Common myeloid progenitor, CD34-positive (primary cell): ENCODE measurements around the gene LARP1B.
"Not testable (repeated sequence)": the region's sequence is repeated elsewhere in the genome, so short reads cannot be mapped to it uniquely, and the experiment has no call there.

ENCODE experiments used
- CTCF ChIA-PET: fragments of 350-600 bp; sonication (Branson Sonifier 250); formaldehyde crosslinking; loops from one replicate; lab custom pipeline; 2021; ENCODE audit warnings: antibody characterized with exemption; lab: Charles Lee
- POLR2A ChIA-PET: fragments of 350-600 bp; sonication (Branson Sonifier 250); formaldehyde crosslinking; loops from one replicate; lab custom pipeline; 2021; ENCODE audit warnings: antibody characterized with exemption; lab: Charles Lee
- DNase-seq, 3 donors: peaks; one replicate each; pipeline versions ENCODE4 v3.0.0 to v3.0.0-alpha.2; 2013
- H3K27ac ChIP-seq, 2 experiments: 1 replicate in 1 of 2; 2 replicates in 1 of 2; pipeline ENCODE4 v1.7.0; 2013; ENCODE audit warnings: inconsistent platforms in 2 of 2, low read length in 2 of 2, mild to moderate bottlenecking in 2 of 2, low read depth in 1 of 2, moderate library complexity in 1 of 2; ENCODE audit not compliant: severe bottlenecking in 2 of 2, insufficient read depth in 1 of 2, poor library complexity in 1 of 2
- H3K27me3 ChIP-seq, 5 experiments: replicated peaks in 2 of 5; 1 replicate in 3 of 5; 2 replicates in 2 of 5; pipeline versions ENCODE4 v1.6.1 to v1.7.0; 2013; ENCODE audit warnings: low read length in 4 of 5, mild to moderate bottlenecking in 2 of 5, moderate library complexity in 2 of 5, inconsistent platforms in 1 of 5; ENCODE audit not compliant: insufficient read depth in 5 of 5, control insufficient read depth in 4 of 5
- H3K36me3 ChIP-seq, 4 experiments: 1 replicate in 2 of 4; 2 replicates in 2 of 4; pipeline versions ENCODE4 v1.6.1 to v1.7.0; 2013; ENCODE audit warnings: low read length in 3 of 4, control low read depth in 1 of 4, mild to moderate bottlenecking in 1 of 4; ENCODE audit not compliant: control insufficient read depth in 4 of 4, insufficient read depth in 4 of 4
- H3K4me1 ChIP-seq, 4 experiments: 1 replicate in 3 of 4; 2 replicates in 1 of 4; pipeline versions ENCODE4 v1.6.1 to v1.7.1; 2013; ENCODE audit warnings: low read length in 3 of 4, mild to moderate bottlenecking in 3 of 4, control low read depth in 1 of 4, inconsistent platforms in 1 of 4, moderate library complexity in 1 of 4; ENCODE audit not compliant: control insufficient read depth in 4 of 4, insufficient read depth in 4 of 4; ENCODE audit errors: control extremely low read depth in 1 of 4
- H3K4me3 ChIP-seq, 7 experiments: 1 replicate in 4 of 7; 2 replicates in 3 of 7; pipeline versions ENCODE4 v1.5.1 to v1.7.0; 2013; ENCODE audit warnings: mild to moderate bottlenecking in 7 of 7, low read length in 6 of 7, moderate library complexity in 6 of 7, inconsistent platforms in 2 of 7, low read depth in 2 of 7, control low read depth in 1 of 7; ENCODE audit not compliant: insufficient read depth in 4 of 7, control insufficient read depth in 1 of 7; ENCODE audit errors: extremely low read depth in 1 of 7
- H3K9me3 ChIP-seq, 5 experiments: 1 replicate in 4 of 5; 2 replicates in 1 of 5; pipeline versions ENCODE4 v1.6.1 to v1.7.1; 2013; ENCODE audit warnings: low read length in 4 of 5, mild to moderate bottlenecking in 2 of 5, inconsistent platforms in 1 of 5, low read depth in 1 of 5, moderate library complexity in 1 of 5; ENCODE audit not compliant: control insufficient read depth in 4 of 5, insufficient read depth in 2 of 5; ENCODE audit errors: control extremely low read depth in 1 of 5
- WGBS: methylation state at CpG from one replicate; pipeline ENCODE4 v1.1.5; 2013; ENCODE audit not compliant: insufficient coverage; 5-methylcytosine and 5-hydroxymethylcytosine counted together

Gene LARP1B

GRCh38 chr4:128051229-128051628 lies 9.9 kb upstream of the LARP1B start:
- WGBS = 84% methylated on average over 5 of the region's 10 CpGs
- H3K27me3 ChIP-seq, H3K4me3 ChIP-seq, H3K9me3 ChIP-seq, POLR2A ChIA-PET, H3K4me1 ChIP-seq, H3K36me3 ChIP-seq, H3K27ac ChIP-seq: not testable (repeated sequence)
- CTCF ChIA-PET = interaction anchor here (0.6 to 1.7 kb wide), 5 partner anchors 14 to 805 kb away, joined by 3 read pairs; no protein-coding TSS in a partner anchor
- DNase-seq = peak; percentile 5 to 31 (median 25)

GRCh38 chr4:128054907-128055306 lies 6.2 kb upstream of the LARP1B start:
- POLR2A ChIA-PET, H3K27ac ChIP-seq, DNase-seq, CTCF ChIA-PET, H3K9me3 ChIP-seq, H3K36me3 ChIP-seq, H3K4me1 ChIP-seq, H3K4me3 ChIP-seq, H3K27me3 ChIP-seq: not testable (repeated sequence)
- WGBS = 100% methylated on average over 6 of the region's 9 CpGs

GRCh38 chr4:128055441-128056206 lies 5.5 kb upstream of the LARP1B start:
- ChIA-PET CTCF (interaction anchor here (0.6 to 1.0 kb wide), 2 partner anchors 12 to 164 kb away, joined by 3 read pairs; no protein-coding TSS in a partner anchor), POLR2A (interaction anchor here (0.6 kb wide), 1 partner anchor 35 kb away, joined by 9 read pairs; no protein-coding TSS in a partner anchor)
- H3K27me3 ChIP-seq, H3K4me3 ChIP-seq, H3K9me3 ChIP-seq, DNase-seq, H3K4me1 ChIP-seq, H3K36me3 ChIP-seq, H3K27ac ChIP-seq: not testable (repeated sequence)
- WGBS = 100% methylated on average over 6 of the region's 10 CpGs

DNA sequence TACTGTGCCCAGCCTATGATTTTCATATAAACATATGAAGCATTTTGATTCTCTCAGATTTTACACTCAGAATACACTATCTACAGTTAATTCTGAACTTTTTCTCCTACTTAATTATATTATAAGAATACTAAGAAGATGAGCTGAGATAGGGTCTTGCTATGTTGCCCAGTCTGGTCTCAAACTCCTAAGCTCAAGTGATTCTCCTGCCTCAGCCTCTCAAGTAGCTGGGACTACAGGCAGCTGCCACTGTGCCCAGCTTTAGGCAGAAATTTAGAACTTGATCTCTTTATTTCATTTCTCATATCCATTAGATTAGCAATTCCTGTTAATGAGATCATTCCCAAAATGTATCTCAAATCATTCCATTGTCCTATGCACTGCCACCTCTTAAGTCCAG lies 4.7 kb upstream of the LARP1B start:
- Histone ChIP-seq H3K27ac (no peak overlapping the region), H3K9me3 (no peaks in the 10 kb centered on the region), H3K27me3 (no peaks in the 10 kb centered on the region), H3K4me1 (peaks cover 0 to 9% (median 4%) of the 10 kb centered on the region in 4 experiments), H3K36me3 (no peaks in the 10 kb centered on the region), H3K4me3 (no peak overlapping the region)
- POLR2A ChIA-PET = interaction anchor here (0.6 kb wide), 1 partner anchor 35 kb away, joined by 9 read pairs; no protein-coding TSS in a partner anchor
- DNase-seq = no peak
- CTCF ChIA-PET = interaction anchor here (1.0 kb wide), 1 partner anchor 12 kb away, joined by 3 read pairs; no protein-coding TSS in a partner anchor

GRCh38 chr4:128060121-128060698 lies 902 bp upstream of the LARP1B start:
- Histone ChIP-seq H3K36me3 (no peaks in the 10 kb centered on the region), H3K27ac (peak overlapping the region; percentile 89 to 97), H3K4me1 (peaks cover 0 to 18% (median 8%) of the 10 kb centered on the region in 4 experiments), H3K9me3 (no peaks in the 10 kb centered on the region), H3K27me3 (no peaks in the 10 kb centered on the region), H3K4me3 (peak overlapping the region; percentile 58 to 94 (median 78))
- ChIA-PET CTCF (interaction anchor here (0.7 to 1.2 kb wide), 4 partner anchors 8 to 95 kb away, joined by 3 to 4 read pairs (median 3); partner anchors contain the start of genes ABHD18 and MFSD8), POLR2A (interaction anchor here (0.6 to 2.1 kb wide), 4 partner anchors 67 to 752 kb away, joined by 3 to 22 read pairs (median 4); partner anchors contain the start of genes ABHD18 and MFSD8)
- 43% methylated on average over 14 of the region's 21 CpGs for WGBS
- DNase-seq = peak in 2 of 3 donors; percentile 39 to 50

- under 1% methylated on average over 82 of the region's 101 CpGs for WGBS
- POLR2A ChIA-PET = interaction anchor here (0.6 to 2.1 kb wide), 4 partner anchors 94 to 751 kb away, joined by 3 to 22 read pairs (median 4); partner anchors contain the start of genes ABHD18 and MFSD8
- CTCF ChIA-PET = interaction anchor here (0.6 to 1.2 kb wide), 3 partner anchors 19 to 101 kb away, joined by 3 to 4 read pairs (median 3); partner anchors contain the start of genes ABHD18 and MFSD8
- H3K4me1 ChIP-seq = peaks cover 0 to 18% (median 8%) of the 10 kb centered on the region in 4 experiments
- H3K9me3 ChIP-seq = no peaks in the 10 kb centered on the region
- H3K27ac ChIP-seq = peak overlapping the region; percentile 58 to 97
- peak; percentile 54 to 88 (median 82) for DNase-seq
- no peaks in the 10 kb centered on the region for H3K36me3 ChIP-seq
- peak overlapping the region; percentile 58 to 94 (median 78) for H3K4me3 ChIP-seq
- no peaks in the 10 kb centered on the region for H3K27me3 ChIP-seq
These were observed 739 bp downstream of the LARP1B start for GRCh38 chr4:128061566-128062536.
